NCI-H2196 treated with DMSO at 0.1 percent for 48 hours (cell line): ENCODE data around the gene CNTNAP2.

Experiments used
- DNase-seq: peaks from one replicate; lab custom pipeline; 2025; ENCODE audit not compliant: unreplicated experiment; lab: John Stamatoyannopoulos, UW

CNTNAP2 gene

GRCh38 chr7:147304376-147304775 is 1187.8 kb downstream of the CNTNAP2 start:
- no peak for DNase-seq

- DNase-seq: no peak
Measured at GRCh38 chr7:147305827-147306226, 1189.2 kb downstream of the CNTNAP2 start.

GRCh38 chr7:147308539-147308938 is 1191.9 kb downstream of the CNTNAP2 start:
- DNase-seq: no peak

GRCh38 chr7:147311336-147311735 is 1194.7 kb downstream of the CNTNAP2 start:
- DNase-seq: no peak

- no peak for DNase-seq
Measured at GRCh38 chr7:147321504-147321903, 1204.9 kb downstream of the CNTNAP2 start.

- no peak for DNase-seq
Measured at GRCh38 chr7:147332988-147333387, 1216.4 kb downstream of the CNTNAP2 start.

- no peak for DNase-seq
Measured at GRCh38 chr7:147363101-147363500, 1246.5 kb downstream of the CNTNAP2 start.

GRCh38 chr7:147376192-147376591 is 1259.6 kb downstream of the CNTNAP2 start:
- no peak for DNase-seq

- no peak for DNase-seq
Measured at GRCh38 chr7:147380926-147381325, 1264.3 kb downstream of the CNTNAP2 start.

- no peak for DNase-seq
Measured at GRCh38 chr7:147394329-147394728, 1277.7 kb downstream of the CNTNAP2 start.

- no peak for DNase-seq
Measured at GRCh38 chr7:147400221-147400689, 1283.7 kb downstream of the CNTNAP2 start.

- DNase-seq: no peak
Measured at GRCh38 chr7:147400925-147401324, 1284.3 kb downstream of the CNTNAP2 start.

- no peak for DNase-seq
Measured at GRCh38 chr7:147405621-147406020, 1289.0 kb downstream of the CNTNAP2 start.

- DNase-seq: no peak
Measured at GRCh38 chr7:147406521-147407135, 1290.0 kb downstream of the CNTNAP2 start.

- no peak for DNase-seq
Measured at GRCh38 chr7:147411096-147411495, 1294.5 kb downstream of the CNTNAP2 start.

- DNase-seq: no peak
Measured at GRCh38 chr7:147412109-147412508, 1295.5 kb downstream of the CNTNAP2 start.

- no peak for DNase-seq
Measured at GRCh38 chr7:147412782-147413556, 1296.4 kb downstream of the CNTNAP2 start.

- DNase-seq: no peak
Measured at GRCh38 chr7:147413557-147413870, 1296.9 kb downstream of the CNTNAP2 start.

- DNase-seq: no peak
Measured at GRCh38 chr7:147415991-147416390, 1299.4 kb downstream of the CNTNAP2 start.

- no peak for DNase-seq
Measured at GRCh38 chr7:147418966-147419365, 1302.4 kb downstream of the CNTNAP2 start.

- no peak for DNase-seq
Measured at GRCh38 chr7:147423875-147424274, 1307.3 kb downstream of the CNTNAP2 start.

GRCh38 chr7:147428075-147428474 is 1311.5 kb downstream of the CNTNAP2 start:
- DNase-seq: no peak

GRCh38 chr7:147429961-147430360 is 1313.4 kb downstream of the CNTNAP2 start:
- DNase-seq: no peak
